Measurements from ENCODE around the gene USP30.
A peak's percentile ranks its signal among the peaks of the same experiment; 100 is the strongest.
"Not testable (repeated sequence)": the region's sequence is repeated elsewhere in the genome, so short reads cannot be mapped to it uniquely, and the experiment has no call there.

The USP30 gene

DNA sequence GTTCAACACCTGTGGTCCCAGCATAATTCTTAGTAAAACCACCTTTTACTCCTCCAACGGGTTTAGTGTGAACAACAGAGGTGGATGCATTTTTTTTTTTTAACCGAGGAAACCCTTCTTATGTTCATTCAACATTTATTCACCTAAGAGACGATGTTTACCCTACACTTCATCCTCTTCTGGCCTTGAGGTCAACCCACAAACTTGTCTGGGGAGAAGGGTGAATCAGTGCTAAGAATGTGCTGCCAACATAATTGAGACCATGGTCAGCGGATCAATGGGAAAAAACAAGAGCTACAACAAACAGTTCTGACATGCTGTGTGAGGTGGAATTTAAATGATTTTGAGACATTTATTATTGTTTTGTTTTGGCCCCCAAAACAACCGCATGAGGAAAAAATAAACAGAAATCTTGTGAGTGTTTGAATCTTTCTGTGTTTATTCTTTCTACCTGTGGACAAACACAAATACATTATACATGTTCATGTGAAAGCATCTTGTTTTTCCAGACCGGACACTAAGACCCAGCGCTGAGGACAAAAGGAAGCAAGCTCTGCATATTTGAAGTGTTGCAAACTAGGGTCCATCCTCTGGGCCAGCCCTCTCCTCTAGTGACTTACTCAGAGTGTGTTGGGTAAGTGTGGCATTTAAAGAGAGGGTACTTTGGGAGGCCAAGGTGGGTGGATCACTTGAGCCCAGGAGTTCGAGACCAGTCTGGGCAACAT is 5.1 kb upstream of the USP30 start:
- H3K9ac ChIP-seq (ENCODE audit: low read length), result no peak overlapping the region
- H3K79me2 ChIP-seq (ENCODE audit: insufficient read depth, low read length), result no peaks in the 10 kb centered on the region
- H2AFZ ChIP-seq (ENCODE audit: low read length), result no peak overlapping the region
- H3K27me3 ChIP-seq (ENCODE audit: insufficient read depth, low read length), result no peaks in the 10 kb centered on the region
- H3K9me3 ChIP-seq (ENCODE audit: low read length), result no peaks in the 10 kb centered on the region
- H3F3A ChIP-seq (ENCODE audit: insufficient read depth, low read length), result no peaks in the 10 kb centered on the region
- no peaks in the 10 kb centered on the region for H3K36me3 ChIP-seq (ENCODE audit: insufficient read depth, low read length)
- no peaks in the 10 kb centered on the region for H4K20me1 ChIP-seq (ENCODE audit: insufficient read depth, low read length)
- no peak overlapping the region for H3K4me2 ChIP-seq (ENCODE audit: low read length)
- peaks cover 4% of the 10 kb centered on the region for H3K4me1 ChIP-seq (ENCODE audit: insufficient read depth, low read length, severe bottlenecking)
- no peak overlapping the region for H3K27ac ChIP-seq (ENCODE audit: low read depth, low read length, poor library complexity, severe bottlenecking)
- H3K4me3 ChIP-seq (ENCODE audit: low read depth, low read length, poor library complexity, severe bottlenecking), result no peak overlapping the region
- no peaks in the 10 kb centered on the region for H3K9me2 ChIP-seq (ENCODE audit: low read depth, low read length)
- no peak for TF ChIP-seq EZH2 (IDR thresholded peaks at IDR 0.05; ENCODE audit: borderline replicate concordance, low read length)
- TF ChIP-seq, protein P1, sequence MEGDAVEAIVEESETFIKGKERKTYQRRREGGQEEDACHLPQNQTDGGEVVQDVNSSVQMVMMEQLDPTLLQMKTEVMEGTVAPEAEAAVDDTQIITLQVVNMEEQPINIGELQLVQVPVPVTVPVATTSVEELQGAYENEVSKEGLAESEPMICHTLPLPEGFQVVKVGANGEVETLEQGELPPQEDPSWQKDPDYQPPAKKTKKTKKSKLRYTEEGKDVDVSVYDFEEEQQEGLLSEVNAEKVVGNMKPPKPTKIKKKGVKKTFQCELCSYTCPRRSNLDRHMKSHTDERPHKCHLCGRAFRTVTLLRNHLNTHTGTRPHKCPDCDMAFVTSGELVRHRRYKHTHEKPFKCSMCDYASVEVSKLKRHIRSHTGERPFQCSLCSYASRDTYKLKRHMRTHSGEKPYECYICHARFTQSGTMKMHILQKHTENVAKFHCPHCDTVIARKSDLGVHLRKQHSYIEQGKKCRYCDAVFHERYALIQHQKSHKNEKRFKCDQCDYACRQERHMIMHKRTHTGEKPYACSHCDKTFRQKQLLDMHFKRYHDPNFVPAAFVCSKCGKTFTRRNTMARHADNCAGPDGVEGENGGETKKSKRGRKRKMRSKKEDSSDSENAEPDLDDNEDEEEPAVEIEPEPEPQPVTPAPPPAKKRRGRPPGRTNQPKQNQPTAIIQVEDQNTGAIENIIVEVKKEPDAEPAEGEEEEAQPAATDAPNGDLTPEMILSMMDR (IDR thresholded peaks at IDR 0.05; ENCODE audit: low read length), result no peak

- not testable (repeated sequence) for H2AFZ ChIP-seq (ENCODE audit: low read length); H3K27ac ChIP-seq (ENCODE audit: low read depth, low read length, poor library complexity, severe bottlenecking); H3K4me1 ChIP-seq (ENCODE audit: insufficient read depth, low read length, severe bottlenecking); H3K9me2 ChIP-seq (ENCODE audit: low read depth, low read length); H3K79me2 ChIP-seq (ENCODE audit: insufficient read depth, low read length); H4K20me1 ChIP-seq (ENCODE audit: insufficient read depth, low read length); H3F3A ChIP-seq (ENCODE audit: insufficient read depth, low read length); H3K4me2 ChIP-seq (ENCODE audit: low read length); H3K4me3 ChIP-seq (ENCODE audit: low read depth, low read length, poor library complexity, severe bottlenecking); H3K27me3 ChIP-seq (ENCODE audit: insufficient read depth, low read length); H3K36me3 ChIP-seq (ENCODE audit: insufficient read depth, low read length); H3K9me3 ChIP-seq (ENCODE audit: low read length); H3K9ac ChIP-seq (ENCODE audit: low read length)
Measured at GRCh38 chr12:109048706-109049105, 3.7 kb upstream of the USP30 start.

- peaks cover 16% of the 10 kb centered on the region for H3K4me1 ChIP-seq (ENCODE audit: insufficient read depth, low read length, severe bottlenecking)
- not testable (repeated sequence) for H3K9me2 ChIP-seq (ENCODE audit: low read depth, low read length); H3K4me3 ChIP-seq (ENCODE audit: low read depth, low read length, poor library complexity, severe bottlenecking); H3K27me3 ChIP-seq (ENCODE audit: insufficient read depth, low read length); H3K27ac ChIP-seq (ENCODE audit: low read depth, low read length, poor library complexity, severe bottlenecking); H4K20me1 ChIP-seq (ENCODE audit: insufficient read depth, low read length); H3K4me2 ChIP-seq (ENCODE audit: low read length); H3K9ac ChIP-seq (ENCODE audit: low read length); H2AFZ ChIP-seq (ENCODE audit: low read length); H3K36me3 ChIP-seq (ENCODE audit: insufficient read depth, low read length); H3K9me3 ChIP-seq (ENCODE audit: low read length); H3F3A ChIP-seq (ENCODE audit: insufficient read depth, low read length); H3K79me2 ChIP-seq (ENCODE audit: insufficient read depth, low read length)
Measured at GRCh38 chr12:109049794-109050193, 2.6 kb upstream of the USP30 start.

DNA sequence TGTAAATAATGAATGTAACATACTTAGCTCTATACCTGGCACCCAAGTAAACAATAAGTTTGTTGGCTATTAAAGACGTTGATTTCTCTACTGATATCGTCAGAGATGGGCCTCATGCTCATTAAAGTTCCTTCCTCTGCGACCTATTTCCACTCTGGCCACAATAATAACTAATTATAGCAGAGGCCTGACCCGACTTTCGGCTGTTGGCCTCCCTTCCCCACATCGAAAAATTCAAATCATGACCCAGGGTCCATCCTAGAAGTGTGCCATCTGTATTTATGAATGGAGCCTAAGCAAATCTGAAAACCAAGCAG is 321 bp upstream of the USP30 start:
- no peak overlapping the region for H3K27ac ChIP-seq (ENCODE audit: low read depth, low read length, poor library complexity, severe bottlenecking)
- no peaks in the 10 kb centered on the region for H3K79me2 ChIP-seq (ENCODE audit: insufficient read depth, low read length)
- H3K27me3 ChIP-seq (ENCODE audit: insufficient read depth, low read length), result no peaks in the 10 kb centered on the region
- H3K4me2 ChIP-seq (ENCODE audit: low read length), result peak overlapping the region; percentile 81
- peak overlapping the region; percentile 95 for H3K4me3 ChIP-seq (ENCODE audit: low read depth, low read length, poor library complexity, severe bottlenecking)
- H2AFZ ChIP-seq (ENCODE audit: low read length), result no peak overlapping the region
- no peak overlapping the region for H3K9ac ChIP-seq (ENCODE audit: low read length)
- no peaks in the 10 kb centered on the region for H3F3A ChIP-seq (ENCODE audit: insufficient read depth, low read length)
- no peaks in the 10 kb centered on the region for H3K9me3 ChIP-seq (ENCODE audit: low read length)
- H3K36me3 ChIP-seq (ENCODE audit: insufficient read depth, low read length), result no peaks in the 10 kb centered on the region
- peaks cover 16% of the 10 kb centered on the region for H3K4me1 ChIP-seq (ENCODE audit: insufficient read depth, low read length, severe bottlenecking)
- H3K9me2 ChIP-seq (ENCODE audit: low read depth, low read length), result no peaks in the 10 kb centered on the region
- TF ChIP-seq, protein P1 (IDR thresholded peaks at IDR 0.05; ENCODE audit: low read length), result no peak
- no peak for TF ChIP-seq EZH2 (IDR thresholded peaks at IDR 0.05; ENCODE audit: borderline replicate concordance, low read length)
- no peaks in the 10 kb centered on the region for H4K20me1 ChIP-seq (ENCODE audit: insufficient read depth, low read length)
